CD4-positive, alpha-beta T cell treated with Interleukin-21 for 1 hour (primary cell): ENCODE data around the gene ME3.

ENCODE experiments used
- DNase-seq: peaks from one replicate; pipeline ENCODE4 v3.0.0-alpha.2; 2020

The ME3 gene

DNA sequence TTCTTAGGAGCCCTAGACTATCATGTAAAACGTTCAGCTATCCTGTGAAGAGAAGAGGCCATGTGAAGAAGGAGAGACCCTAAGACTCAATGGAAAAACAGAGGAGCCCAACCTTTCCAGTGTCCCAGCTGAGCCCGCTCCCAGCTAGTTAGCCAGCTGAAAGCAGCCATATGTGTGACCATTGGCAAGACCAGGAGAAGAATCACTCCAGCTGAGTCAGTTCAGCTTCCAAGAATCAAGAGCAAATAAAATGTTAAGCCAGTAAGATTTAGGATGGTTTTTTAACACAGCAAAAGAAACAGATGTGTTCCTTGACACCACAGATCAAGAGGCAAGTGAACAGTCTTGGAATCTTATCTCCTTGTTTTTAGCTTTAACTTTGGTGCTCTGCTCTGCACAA lies 189.7 kb downstream of the ME3 start:
- no peak for DNase-seq

DNA sequence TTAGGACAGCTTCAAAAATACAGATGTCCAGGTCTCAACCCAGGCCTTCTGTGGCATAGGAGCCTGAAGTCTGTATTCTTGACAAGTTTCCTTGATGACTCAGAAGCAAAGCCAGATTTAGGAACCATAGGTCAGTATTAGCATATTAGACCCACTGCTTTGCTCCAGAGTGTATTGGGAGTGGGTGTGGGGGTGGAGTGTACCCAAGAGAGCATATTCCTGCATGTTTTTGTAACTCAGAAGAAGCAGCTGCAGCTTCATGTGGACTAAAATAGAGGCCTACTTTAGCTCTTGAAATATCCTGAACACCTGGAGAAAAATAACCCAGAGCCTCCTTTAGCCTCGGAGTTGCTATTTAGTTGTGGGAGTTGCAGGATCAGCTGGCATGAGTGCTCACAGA lies 191.0 kb downstream of the ME3 start:
- DNase-seq: no peak

DNA sequence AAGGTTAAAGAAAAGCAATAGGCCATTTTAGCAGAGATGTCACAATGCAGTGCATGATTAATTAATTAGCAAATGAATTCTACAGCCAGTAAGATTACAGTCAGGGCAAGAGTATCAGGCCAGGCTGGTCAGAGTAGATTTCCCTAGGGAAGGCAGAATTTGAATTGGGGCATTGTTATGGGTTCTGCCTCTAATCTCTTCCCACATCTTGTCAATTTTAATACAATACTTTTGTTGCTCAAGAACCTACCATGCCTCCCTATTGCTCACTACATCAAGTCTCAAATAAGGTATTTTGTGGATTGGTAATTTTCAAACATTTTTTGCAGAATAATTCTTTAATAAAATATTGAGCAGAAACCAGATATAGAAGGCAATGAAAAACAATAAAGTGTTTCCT lies 194.1 kb downstream of the ME3 start:
- no peak for DNase-seq

DNA sequence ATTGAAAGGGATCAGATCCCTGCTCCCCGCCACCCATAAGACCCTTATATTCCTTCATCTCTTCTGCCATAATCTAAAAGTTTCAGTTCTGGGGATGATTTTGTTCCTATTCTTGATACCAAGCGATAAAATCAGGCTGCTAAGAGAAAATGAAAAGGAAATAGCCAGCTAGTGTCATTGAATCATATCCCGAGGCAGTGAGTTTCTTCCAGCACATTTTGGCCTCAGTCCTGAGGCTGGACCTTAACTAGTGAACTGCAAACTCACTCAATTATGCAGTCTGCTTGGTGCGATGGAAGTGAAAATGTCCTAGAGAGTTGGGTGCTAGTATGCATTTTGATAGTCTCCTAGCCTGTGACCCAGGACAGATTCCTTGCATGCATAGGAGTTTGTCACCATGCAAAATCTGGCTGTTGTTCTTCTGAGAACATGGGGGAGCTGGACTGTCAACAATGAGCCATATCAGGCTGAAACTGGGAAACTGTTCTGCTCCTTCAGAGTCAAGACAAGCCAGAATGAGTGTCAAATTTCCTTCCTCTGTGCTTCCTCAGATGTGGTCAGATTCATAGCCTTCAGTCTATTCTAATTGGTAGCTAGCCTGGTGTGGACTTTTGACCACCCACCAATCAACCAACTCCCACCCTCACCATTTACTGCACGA lies 194.8 kb downstream of the ME3 start:
- no peak for DNase-seq

DNA sequence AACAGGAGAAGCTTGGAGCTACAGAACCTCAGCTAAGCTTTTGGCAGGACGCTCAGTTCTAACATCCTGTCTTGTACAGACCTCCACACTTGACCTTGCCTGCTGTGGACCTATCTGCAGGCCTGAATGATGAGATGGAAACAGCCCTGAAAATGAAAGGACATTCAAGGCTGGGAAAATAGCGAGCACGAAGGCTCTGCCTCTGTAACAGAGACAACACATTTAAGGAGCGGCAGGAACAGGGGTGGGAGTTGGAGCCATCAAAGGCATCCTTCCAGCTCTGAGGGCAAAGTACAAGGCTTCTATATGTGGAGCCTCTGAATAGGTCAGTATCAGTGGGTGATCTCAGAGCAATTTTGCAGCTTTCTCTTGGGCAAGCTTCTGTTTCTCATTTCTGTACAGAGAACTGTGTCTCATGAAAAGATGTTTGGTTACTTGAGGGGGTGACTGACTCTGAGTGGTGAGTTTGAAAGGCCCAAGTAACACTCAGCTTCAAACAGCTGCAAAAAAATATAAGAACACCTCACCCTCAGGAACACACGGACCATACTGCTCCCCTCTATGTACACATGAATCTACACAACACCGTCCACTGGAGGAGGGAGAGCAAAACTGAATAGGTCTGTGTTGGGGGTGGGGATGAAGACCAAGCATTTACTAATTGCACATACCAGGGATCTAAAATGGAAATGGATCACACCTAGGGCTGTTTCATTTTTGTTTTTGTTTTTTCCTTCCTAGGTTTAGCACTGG lies 196.1 kb downstream of the ME3 start:
- DNase-seq: no peak

DNA sequence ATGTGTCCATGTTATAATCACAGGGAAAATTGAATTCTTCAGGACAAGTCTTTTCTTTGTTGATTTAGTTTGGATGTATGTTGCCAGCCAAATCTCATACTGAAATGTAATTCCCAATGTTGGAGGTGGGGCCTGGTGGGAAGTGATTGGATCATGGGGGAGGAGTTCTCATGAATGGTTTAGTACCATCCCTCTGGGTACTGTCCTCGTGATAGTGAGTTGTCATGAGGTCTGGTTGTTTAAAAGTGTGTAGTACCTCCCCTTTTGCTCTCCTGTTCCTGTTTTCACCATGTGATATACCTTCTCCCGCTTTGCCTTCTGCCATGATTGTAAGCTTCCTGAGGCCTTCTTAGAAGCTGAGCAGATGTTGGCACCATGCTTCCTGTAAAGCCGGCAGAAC lies 197.4 kb downstream of the ME3 start:
- DNase-seq: no peak

DNA sequence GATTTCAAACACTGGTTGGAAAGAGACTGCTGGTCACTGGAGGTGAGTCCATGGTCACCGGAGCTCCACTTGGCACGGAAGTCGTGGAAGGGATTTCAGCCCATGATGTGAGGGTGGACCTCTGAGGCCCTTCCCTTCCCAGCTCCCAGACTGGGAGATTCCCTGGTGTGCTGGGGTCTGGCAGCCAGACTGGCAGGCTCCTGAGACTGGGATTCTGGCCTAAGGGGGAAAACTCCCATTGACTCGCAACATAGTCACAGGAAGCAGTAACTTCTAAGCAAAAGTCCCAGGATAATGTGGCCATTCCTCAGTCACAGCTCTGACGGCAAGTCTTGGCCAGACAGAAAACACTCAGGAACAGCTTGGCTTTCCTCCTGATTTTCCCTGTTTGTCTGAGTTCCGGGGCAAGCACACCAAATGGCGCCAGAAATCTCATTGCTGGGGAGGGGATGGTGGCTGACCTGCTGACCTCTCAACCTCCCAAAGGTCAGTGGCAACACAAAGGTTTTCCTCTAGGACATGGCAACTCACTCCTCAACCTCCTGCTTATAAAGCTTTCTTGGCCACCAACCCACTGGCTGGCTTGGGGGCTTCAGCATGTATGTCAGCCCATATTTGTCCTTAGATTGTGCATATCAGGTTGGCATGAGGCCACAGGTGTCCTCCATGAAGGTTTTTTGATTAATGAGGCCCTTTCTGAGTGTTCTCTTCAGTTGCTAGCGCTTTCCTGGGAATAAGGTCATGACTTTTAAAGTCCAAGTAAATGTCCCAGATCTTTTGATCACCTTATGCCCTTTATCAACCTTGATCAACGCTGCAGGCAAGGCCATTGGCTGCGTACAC lies 198.2 kb downstream of the ME3 start:
- DNase-seq: no peak

DNA sequence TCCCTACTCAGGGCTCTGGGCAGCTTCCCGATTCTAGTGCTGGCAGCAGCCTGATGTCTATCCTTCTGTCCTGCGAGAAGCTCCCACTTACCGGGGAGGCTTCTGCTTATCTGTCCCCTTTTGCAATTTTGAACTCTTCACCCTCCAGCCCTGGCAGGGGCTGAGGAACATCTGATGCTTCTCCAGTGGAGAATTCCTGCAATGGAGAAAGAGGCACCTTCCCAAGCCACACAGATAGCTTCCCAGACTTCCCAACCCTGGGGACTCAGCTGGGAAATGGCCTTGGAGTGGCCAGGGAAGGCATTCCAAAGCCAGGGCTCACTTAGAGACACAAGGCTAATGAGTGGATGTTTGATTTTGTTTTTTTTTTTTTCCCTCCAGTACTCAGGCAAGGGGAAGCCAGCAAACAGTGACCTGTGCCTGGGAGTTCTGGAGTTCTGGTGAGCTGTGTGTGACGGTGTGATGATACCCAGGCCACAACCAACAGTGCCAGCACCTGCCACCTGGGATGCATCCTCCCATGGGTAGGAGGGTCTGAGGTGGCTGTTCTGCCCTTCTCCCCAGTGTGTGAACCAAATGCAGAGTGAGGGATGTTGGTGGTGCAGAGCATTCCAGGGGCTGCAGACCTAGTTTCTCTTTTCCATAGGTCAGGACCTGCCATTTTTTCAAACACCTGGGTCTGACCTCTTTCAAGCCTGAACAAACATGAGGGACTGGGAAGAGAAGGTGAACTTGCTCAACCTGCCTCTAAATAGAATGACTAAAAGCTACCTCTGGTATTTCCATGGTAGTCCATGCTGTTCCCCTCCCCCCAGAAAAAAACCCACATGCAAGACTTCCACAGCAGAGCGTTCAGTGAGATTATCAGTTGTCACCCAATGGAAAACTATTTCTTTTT lies 202.7 kb downstream of the ME3 start:
- DNase-seq: no peak

DNA sequence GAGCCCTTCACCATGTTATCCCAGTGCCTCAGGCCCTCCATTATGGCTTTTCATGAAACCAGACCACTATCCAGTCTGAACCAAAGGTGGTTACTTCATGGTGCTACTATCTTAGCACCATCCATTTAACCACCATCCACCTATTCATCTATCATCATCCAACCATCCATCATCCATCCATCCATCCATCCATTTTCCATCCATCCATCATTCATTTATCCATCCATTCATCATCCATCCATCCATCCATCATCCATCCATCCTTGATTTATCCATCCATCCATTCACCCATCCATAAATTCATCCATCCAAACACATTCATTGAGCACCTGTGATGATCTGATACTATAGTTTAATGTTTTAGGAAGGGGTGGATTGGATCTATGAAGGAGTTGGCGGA lies 204.2 kb downstream of the ME3 start:
- no peak for DNase-seq

DNA sequence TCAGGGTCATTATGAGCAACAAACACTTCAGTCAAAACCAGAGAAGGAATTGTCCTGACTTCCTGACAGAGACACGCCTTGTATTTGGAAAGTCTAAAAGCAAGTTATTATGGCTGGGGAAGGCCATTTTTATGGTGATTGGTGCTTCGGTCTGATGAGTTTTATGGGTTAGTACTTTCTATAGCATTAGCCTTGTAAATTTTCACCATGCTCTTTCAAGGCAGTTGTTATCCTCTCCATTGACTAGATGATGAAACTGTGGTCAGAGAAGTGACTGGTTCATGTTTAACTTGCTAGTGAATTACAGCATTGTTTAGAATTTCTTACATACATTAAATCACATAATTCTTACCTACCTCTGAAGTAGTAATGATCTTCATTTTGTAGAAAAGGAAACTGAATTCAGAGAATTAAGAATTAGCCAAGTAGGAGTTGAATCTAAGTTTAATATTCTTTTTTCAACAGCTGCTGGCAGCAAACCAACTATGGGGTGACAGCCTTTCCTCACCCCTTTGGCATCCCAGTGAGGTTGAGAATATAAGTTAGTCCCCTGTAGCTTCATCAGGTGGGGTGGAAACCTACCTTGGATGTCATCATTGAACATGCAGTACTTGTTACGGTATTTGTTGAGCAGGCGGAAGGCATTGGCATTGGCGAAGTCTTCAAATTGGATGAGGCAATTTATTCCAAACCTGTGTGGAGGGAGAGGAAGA lies 207.8 kb downstream of the ME3 start:
- DNase-seq: no peak

DNA sequence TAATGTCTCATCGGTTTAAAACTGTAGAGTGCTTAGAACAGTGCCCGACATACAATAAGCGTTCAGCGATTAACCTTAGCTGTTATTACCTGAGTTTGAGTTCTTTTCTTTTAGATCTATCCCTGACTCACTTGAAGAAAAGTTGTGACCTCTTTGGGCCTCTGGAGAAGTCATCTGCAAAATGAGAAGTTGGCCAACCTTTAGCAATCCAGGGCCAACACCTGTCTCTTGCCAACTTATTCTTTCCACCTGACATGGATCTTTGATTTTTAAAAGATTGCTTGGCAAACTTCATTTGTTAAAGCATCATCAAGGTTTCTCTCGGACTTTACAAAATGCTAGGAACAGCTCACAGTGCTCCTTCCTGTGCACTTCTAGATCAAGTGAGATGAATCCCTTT lies 208.5 kb downstream of the ME3 start:
- DNase-seq: no peak

DNA sequence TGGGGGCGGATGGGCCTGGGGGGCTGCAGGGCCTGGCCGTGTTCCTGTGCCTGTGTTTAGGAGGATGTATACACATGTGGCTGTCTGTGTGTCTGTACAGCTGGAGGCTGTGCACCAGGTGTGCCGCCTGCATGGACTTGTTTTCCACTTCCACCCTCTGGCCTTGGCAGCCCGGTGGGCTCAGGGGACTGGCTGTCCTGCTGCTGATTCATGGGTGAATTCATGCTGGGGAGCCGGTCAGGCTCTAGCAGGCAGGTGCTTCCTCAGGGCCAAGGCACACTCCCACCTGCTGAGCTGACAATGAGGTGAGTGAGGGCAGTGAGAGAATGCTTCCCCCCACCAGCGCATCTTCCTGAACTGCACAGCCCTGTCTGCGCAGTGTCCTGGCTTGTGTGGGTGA lies 209.3 kb downstream of the ME3 start:
- DNase-seq: no peak

DNA sequence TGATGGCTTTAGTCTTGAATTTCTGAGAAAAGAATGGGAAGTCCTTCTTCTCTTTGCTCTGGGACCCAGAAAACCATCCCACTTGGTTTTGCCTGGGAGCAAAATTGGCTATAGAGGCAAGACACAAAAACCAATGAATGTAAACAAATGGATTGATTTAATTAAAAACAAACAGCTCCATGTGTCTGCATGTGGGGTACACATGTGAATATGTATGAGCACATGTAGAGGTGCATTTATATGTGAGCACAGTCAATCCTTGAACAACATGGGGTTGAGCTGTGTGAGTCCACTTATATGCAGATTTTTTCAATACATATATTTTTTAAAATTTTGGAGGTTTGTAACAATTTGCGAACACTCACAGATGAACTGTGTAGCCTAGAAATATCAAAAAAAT lies 210.5 kb downstream of the ME3 start:
- no peak for DNase-seq

DNA sequence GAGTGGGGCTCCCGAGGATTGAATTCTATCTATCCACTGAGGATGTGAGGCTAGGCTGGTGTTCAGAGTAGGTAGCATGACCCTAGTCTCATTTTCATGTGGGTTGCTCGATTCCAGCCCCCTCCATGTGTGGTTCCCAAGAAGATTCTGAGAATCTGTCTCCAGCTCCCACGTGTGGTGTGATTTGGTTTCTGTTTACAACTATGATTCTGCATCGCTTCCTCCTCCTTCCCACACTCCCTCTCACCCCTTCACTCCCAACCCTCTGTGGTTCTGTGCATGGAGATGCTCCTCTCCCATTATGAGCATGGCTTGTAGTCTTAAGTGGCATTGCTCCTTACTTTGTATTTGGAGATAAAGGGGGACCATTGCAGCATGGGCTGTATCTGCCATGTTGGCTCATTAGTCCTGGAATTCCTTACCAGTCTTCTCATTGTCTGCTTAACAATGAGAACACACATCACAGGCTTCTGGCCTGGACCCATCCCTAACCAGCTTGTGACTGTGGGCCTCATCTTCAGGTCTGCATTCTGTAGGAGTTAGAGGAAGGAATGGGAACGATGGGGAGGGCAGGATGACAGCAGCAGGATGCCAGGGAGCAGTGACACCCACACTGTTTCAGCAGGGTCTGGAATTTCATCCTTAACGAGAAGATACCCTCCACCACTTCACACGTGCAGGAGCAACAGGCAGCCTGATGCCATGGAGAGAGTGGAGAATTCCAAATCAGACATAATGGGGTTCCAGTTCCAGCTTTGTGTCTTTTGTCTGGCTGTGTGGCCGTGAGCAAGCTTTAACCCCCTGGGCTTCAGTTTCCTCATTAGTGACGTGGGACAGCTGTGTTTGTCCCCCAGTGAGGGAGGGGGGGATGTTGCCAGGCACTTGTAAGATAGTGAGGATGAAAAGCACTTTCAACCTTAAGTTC lies 211.7 kb downstream of the ME3 start:
- no peak for DNase-seq

DNA sequence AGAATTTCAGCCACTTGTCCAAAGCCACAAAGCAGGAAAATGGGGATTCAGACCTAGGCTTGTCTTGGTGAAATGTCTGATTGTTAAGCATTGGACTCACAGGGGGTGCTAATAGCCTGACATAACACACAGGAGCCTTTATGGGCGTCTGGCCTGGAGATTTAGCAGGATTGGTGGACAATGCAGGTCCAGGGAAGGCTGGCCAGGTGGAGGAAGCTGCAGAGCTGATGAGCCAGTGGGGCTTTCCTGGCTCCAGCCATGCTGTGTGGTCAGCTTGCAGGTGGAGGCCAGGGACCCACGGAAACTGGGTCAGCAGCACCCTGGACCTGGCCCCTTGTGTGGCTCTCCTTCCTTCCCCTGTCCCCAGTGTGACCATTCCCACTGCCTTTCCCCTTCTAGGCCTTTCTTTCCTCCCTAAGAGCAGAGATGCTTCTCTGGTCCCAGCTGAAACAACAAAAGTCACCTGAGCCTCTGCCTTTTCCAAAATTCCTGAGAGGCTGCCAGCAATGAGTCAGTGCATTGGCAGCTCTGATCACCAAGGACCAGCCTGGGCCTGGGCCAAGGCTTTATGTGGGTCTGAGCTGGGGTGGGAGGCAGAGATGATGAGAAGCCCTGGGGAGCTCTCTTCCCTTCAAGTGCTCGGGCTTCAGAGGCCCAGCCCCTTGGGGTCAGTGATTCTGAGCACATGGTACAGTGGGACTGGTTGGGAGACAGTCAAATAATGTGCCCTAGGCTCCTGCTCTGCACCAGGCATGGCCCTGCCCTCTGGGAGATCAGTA lies 212.5 kb downstream of the ME3 start:
- DNase-seq: no peak

DNA sequence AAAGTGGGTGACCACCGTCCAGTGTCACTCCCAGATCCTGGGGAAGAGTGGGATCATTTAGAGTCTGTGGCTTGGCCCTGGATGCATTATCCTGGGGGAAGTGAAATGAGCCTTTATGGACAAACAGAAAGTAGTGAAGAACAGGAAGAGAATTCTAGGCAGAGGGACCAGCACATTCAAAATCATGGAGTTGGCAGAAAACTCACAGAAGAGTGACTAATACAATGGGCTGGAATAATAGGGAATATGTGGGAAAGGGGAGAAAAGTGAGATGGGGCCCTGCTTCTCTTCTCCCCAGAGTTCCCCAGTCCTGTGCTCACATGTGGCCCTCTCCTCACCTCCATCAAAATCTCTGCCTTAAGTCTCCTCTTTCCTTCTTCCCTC lies 213.4 kb downstream of the ME3 start:
- DNase-seq: no peak

DNA sequence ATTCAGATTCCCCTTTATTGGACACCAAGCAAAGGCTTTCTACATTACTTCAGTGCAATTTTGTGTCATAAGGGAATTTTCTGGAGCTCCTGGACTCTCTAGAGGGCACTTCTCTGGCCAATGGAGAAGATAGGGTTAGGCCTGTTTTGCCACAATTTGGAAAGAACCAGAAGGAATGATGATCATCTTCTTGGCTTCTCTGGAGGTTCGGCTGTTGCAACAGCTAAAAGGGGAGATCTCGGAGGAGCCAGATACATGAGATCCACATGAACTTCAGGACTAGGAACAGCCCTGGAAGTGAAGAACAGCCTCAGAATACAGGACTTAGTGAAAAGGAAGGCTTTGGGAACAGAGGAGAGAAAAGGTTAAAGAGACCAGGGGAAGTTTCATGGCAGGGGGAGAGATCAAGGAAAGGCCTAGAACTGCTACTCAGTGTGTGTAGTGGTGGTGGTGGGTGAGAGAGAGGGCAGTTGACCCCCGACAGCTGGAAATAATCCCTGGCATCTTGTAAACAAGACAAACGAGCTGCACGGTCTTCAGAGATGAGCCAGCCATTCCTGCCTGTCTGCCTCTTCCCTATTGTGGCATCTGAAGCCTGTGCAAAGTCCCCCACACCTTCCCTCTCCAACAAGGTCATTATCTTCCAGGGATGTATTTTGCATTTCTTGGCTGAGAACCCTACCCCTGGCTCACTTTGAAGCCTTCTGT lies 214.0 kb downstream of the ME3 start:
- no peak for DNase-seq

DNA sequence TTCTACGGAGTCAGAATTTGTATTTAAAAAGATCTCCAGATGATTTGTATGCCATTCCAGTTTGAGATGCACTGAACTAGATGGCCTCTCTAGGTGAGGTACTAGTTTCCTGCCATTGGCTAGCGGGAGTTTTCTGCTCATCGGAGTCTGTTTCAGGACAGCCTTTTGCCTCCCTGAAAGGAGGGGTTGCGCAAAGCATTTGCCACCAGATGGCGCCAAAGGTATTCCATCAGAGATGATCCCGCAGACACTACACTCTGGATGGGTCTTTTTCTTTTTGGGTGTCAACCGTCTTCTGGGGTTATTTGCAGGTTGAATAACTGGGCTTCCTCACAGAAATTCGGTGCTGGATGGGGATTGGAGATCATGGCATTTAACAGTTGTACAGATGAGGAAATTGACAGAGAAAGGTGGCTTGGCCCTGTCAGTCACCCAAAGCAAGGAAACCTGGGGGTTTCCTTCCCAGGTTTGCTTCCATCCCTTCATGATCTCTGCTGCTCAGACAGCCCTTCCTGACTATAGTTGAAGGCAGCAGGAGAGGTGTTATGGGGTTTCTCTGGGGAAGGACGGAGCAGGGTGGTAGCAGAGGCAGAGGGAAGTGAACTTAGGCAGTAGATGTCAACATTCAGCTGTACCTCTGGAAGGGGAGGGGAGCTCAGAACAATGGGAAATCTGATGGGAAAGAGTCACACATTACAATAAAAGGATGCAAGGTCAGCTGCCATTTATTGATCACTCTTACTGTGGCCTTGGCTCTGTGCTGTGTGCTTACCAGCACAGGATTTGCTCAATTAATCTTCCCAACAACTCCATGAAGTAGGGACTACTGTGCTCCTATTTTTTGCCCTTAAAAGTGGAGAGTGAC lies 216.1 kb downstream of the ME3 start:
- peak; percentile 70 for DNase-seq
